Lung (tissue), 12 donors: ENCODE measurements around the gene COPG2. TPM values are rescaled to one million over a fixed set of nuclear protein-coding genes. Genes with fewer than 3 reads are reported as not detected.

Source experiments
- ATAC-seq: fragments of 200-7000 bp; cut with Tn5 transposase; one replicate; pipeline ENCODE4 v1.9.1; 2020; ENCODE audit warnings: moderate number of reproducible peaks; ENCODE audit not compliant: insufficient read depth, low FRiP score
- DNase-seq, 3 donors: peaks; one replicate each; pipeline ENCODE4 v3.0.0-alpha.2; 2013 to 2017
- H3K27ac ChIP-seq, 2 donors: one replicate each; pipeline ENCODE4 v1.5.1; 2013; ENCODE audit warnings: mild to moderate bottlenecking in 2 of 2, moderate library complexity in 2 of 2, control low read depth in 1 of 2, inconsistent platforms in 1 of 2, low read depth in 1 of 2, low read length in 1 of 2
- H3K27me3 ChIP-seq, 3 donors: one replicate each; pipeline ENCODE4 v1.5.1; 2013; ENCODE audit warnings: low read length in 2 of 3; ENCODE audit not compliant: control insufficient read depth in 3 of 3, insufficient read depth in 3 of 3
- H3K36me3 ChIP-seq, 4 donors: one replicate each; pipeline ENCODE4 v1.5.1; 2013; ENCODE audit warnings: low read length in 4 of 4, mild to moderate bottlenecking in 1 of 4, moderate library complexity in 1 of 4; ENCODE audit not compliant: control insufficient read depth in 4 of 4, insufficient read depth in 4 of 4
- H3K4me1 ChIP-seq, 5 donors: one replicate each; pipeline ENCODE4 v1.5.1; 2013; ENCODE audit warnings: low read length in 5 of 5, mild to moderate bottlenecking in 2 of 5, moderate library complexity in 1 of 5; ENCODE audit not compliant: control insufficient read depth in 5 of 5, insufficient read depth in 5 of 5
- H3K4me3 ChIP-seq: one replicate; pipeline ENCODE4 v1.5.1; 2013; ENCODE audit warnings: mild to moderate bottlenecking, control low read depth, moderate library complexity
- H3K9ac ChIP-seq, 2 donors: one replicate each; pipeline ENCODE4 v1.5.1; 2013; ENCODE audit warnings: low read length in 2 of 2, control low read depth in 1 of 2; ENCODE audit not compliant: insufficient read depth in 1 of 2
- H3K9me3 ChIP-seq, 4 donors: one replicate each; pipeline ENCODE4 v1.5.1; 2013; ENCODE audit warnings: low read length in 3 of 4, mild to moderate bottlenecking in 1 of 4, moderate library complexity in 1 of 4; ENCODE audit not compliant: control insufficient read depth in 4 of 4, insufficient read depth in 3 of 4
- CTCF ChIP-seq: IDR thresholded peaks from 2 replicates; pipeline ENCODE4 v1.5.1; 2012; ENCODE audit warnings: mild to moderate bottlenecking; ENCODE audit errors: control extremely low read depth, extremely low read depth
- WGBS, 2 donors: extraction: QIAGEN DNeasy Blood & Tissue Kit; methylation state at CpG; one replicate each; pipeline ENCODE4 v1.1.7; 2013; 5-methylcytosine and 5-hydroxymethylcytosine counted together
- polyA plus RNA-seq, 2 donors: library from polyadenylated mRNA; stranded (reverse); fragments of 200-250 nt; gene quantifications; one replicate each; pipeline ENCODE4 v1.2.1, GENCODE V29; 2013
- total RNA-seq, 2 donors: library from RNA; depleted of rRNA in 1 of 2; stranded (reverse); fragments of >200 nt in 1 of 2; gene quantifications; one replicate each; pipeline ENCODE4 v1.2.1, GENCODE V29; 2014 to 2021
- donor health status: control.
- donor health status: control.
- donor health status: Bipolar disorder and iron deficiency.
- donor health status: healthy.
- donor health status: DM: yes; HTN: yes; CAD: no.

COPG2 gene
- total and polyA plus RNA-seq, 4 donors = 8.9 to 29.3 (median 16.8) TPM

- DNase-seq (no peak), ATAC-seq (no peak)
- Histone ChIP-seq H3K4me3 (no peak overlapping the region), H3K27ac (no peak overlapping the region), H3K9me3 (peaks cover 0 to 7% (median 3%) of the 10 kb centered on the region in 4 donors), H3K4me1 (peaks cover 0 to 11% (median 4%) of the 10 kb centered on the region in 5 donors), H3K9ac (no peak overlapping the region), H3K27me3 (no peaks in the 10 kb centered on the region), H3K36me3 (no peaks in the 10 kb centered on the region)
- no peak for TF ChIP-seq CTCF
- 68 to 77% methylated on average over 1 of the region's 1 CpG for WGBS, 2 donors
Observed at GRCh38 chr7:130481898-130482297, 186.7 kb downstream of the COPG2 start.

- 14 to 59% methylated on average over 1 of the region's 1 CpG for WGBS, 2 donors
- Histone ChIP-seq H3K4me3 (no peak overlapping the region), H3K36me3 (no peaks in the 10 kb centered on the region), H3K27ac (no peak overlapping the region), H3K27me3 (no peaks in the 10 kb centered on the region), H3K4me1 (no peaks in the 10 kb centered on the region), H3K9me3 (peaks cover 0 to 7% (median 3%) of the 10 kb centered on the region in 4 donors), H3K9ac (no peak overlapping the region)
- no peak for DNase-seq
- no peak for ATAC-seq
- TF ChIP-seq CTCF = no peak
Observed at GRCh38 chr7:130479716-130480400, 188.7 kb downstream of the COPG2 start.

GRCh38 chr7:130478991-130479390 lies 189.6 kb downstream of the COPG2 start:
- ATAC-seq (no peak), DNase-seq (no peak)
- Histone ChIP-seq H3K27ac (no peak overlapping the region), H3K27me3 (no peaks in the 10 kb centered on the region), H3K9ac (no peak overlapping the region), H3K4me1 (no peaks in the 10 kb centered on the region), H3K4me3 (no peak overlapping the region), H3K9me3 (peaks cover 0 to 7% (median 3%) of the 10 kb centered on the region in 4 donors), H3K36me3 (no peaks in the 10 kb centered on the region)
- WGBS, 2 donors = 87 to 92% methylated on average over 3 of the region's 3 CpGs
- TF ChIP-seq CTCF = no peak
